CD4-positive, CD25-positive, alpha-beta regulatory T cell (primary cell): ENCODE measurements around the gene SLC7A14. TPM values are rescaled to one million over a fixed set of nuclear protein-coding genes. Genes with fewer than 3 reads are reported as not detected.

Experiments
- ATAC-seq, 2 donors: fragments of 150-1000 bp; cut with Tn5 transposase; one replicate each; pipeline ENCODE4 v1.10.0; 2021; ENCODE audit warnings: low read depth in 2 of 2, moderate number of reproducible peaks in 2 of 2, moderate library complexity in 1 of 2
- DNase-seq, 3 donors: peaks; one replicate each; pipeline versions ENCODE4 v3.0.0 to v3.0.0-alpha.2; 2012 to 2022; ENCODE audit warnings: mixed read lengths in 1 of 3
- H3K27ac ChIP-seq: one replicate; pipeline ENCODE4 v1.7.0; 2013; ENCODE audit warnings: mild to moderate bottlenecking, low read length; ENCODE audit not compliant: insufficient read depth, poor library complexity, severe bottlenecking
- H3K27me3 ChIP-seq: one replicate; pipeline ENCODE4 v1.7.0; 2013; ENCODE audit warnings: low read length; ENCODE audit not compliant: control insufficient read depth, insufficient read depth
- H3K36me3 ChIP-seq: one replicate; pipeline ENCODE4 v1.7.0; 2013; ENCODE audit warnings: mild to moderate bottlenecking, low read length, moderate library complexity; ENCODE audit not compliant: control insufficient read depth, insufficient read depth
- H3K4me1 ChIP-seq: 2 replicates; pipeline ENCODE4 v1.7.0; 2013; ENCODE audit warnings: mild to moderate bottlenecking, low read length; ENCODE audit not compliant: insufficient read depth, control insufficient read depth, poor library complexity, severe bottlenecking
- H3K4me3 ChIP-seq: one replicate; pipeline ENCODE4 v1.7.0; 2013; ENCODE audit warnings: low read depth, mild to moderate bottlenecking, low read length, moderate library complexity
- H3K9me3 ChIP-seq, 2 experiments: 1 replicate in 1 of 2; 2 replicates in 1 of 2; pipeline ENCODE4 v1.7.0; 2013; ENCODE audit warnings: low read length in 2 of 2, mild to moderate bottlenecking in 1 of 2, moderate library complexity in 1 of 2; ENCODE audit not compliant: control insufficient read depth in 2 of 2
- H3K27ac Mint-ChIP-seq, 3 donors: one replicate each; pipeline ENCODE4 v1.8.0; 2020 to 2022; ENCODE audit warnings: mild to moderate bottlenecking in 3 of 3, mixed read lengths in 3 of 3, moderate library complexity in 2 of 3
- H3K27me3 Mint-ChIP-seq: one replicate; pipeline ENCODE4 v1.8.0; 2022; ENCODE audit warnings: mild to moderate bottlenecking, mixed read lengths
- H3K36me3 Mint-ChIP-seq: one replicate; pipeline ENCODE4 v1.8.0; 2020; ENCODE audit warnings: mixed read lengths
- H3K4me1 Mint-ChIP-seq, 4 donors: one replicate each; pipeline ENCODE4 v1.8.0; 2020 to 2022; ENCODE audit warnings: mixed read lengths in 4 of 4, mild to moderate bottlenecking in 1 of 4
- H3K4me3 Mint-ChIP-seq, 4 donors: one replicate each; pipeline ENCODE4 v1.8.0; 2020 to 2022; ENCODE audit warnings: mild to moderate bottlenecking in 4 of 4, mixed read lengths in 4 of 4, moderate library complexity in 3 of 4
- H3K9me3 Mint-ChIP-seq, 7 donors: one replicate each; pipeline ENCODE4 v1.8.0; 2020 to 2022; ENCODE audit warnings: mixed read lengths in 7 of 7, mild to moderate bottlenecking in 3 of 7, moderate library complexity in 2 of 7
- polyA plus RNA-seq, 4 donors: library from polyadenylated mRNA; unstranded; fragments of 300-500 nt; fragmentation: Illumina TruSeq; gene quantifications; one replicate each; pipeline ENCODE4 v1.2.3, GENCODE V29; 2021
- total RNA-seq: library from RNA; stranded (reverse); gene quantifications from one replicate; pipeline ENCODE4 v1.2.3, GENCODE V29; 2022

The SLC7A14 gene
- total and polyA plus RNA-seq, 5 donors from 2014 or later, result not detected

DNA sequence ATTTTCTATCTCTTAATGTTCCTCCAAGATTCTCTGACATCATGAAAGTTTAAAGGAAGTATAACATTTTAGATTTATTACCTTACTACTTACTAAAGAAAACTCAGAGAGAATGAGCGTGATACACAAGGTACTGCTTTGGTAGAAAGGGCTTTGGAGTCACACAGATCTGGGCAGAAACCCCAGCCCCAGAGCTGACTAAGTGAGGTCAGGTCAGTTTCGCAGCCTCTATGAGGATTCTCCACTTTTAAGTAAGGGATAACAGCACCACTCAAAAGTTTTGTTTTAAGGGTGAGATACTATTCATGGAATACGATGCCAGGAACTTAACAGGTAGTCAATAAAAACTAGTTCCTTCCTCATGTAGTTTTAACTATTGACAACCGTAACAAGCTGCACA is 91.1 kb downstream of the SLC7A14 start:
- no peak for ATAC-seq
- H3K36me3 Mint-ChIP-seq, result no peaks in the 10 kb centered on the region
- Histone ChIP-seq H3K27me3 (no peaks in the 10 kb centered on the region), H3K4me3 (no peak overlapping the region), H3K36me3 (no peaks in the 10 kb centered on the region), H3K9me3 (no peaks in the 10 kb centered on the region), H3K4me1 (no peaks in the 10 kb centered on the region), H3K27ac (no peak overlapping the region)
- no peaks in the 10 kb centered on the region for H3K4me1 Mint-ChIP-seq
- DNase-seq, result no peak
- H3K4me3 Mint-ChIP-seq, result no peak overlapping the region
- H3K27me3 Mint-ChIP-seq, result peaks cover 2% of the 10 kb centered on the region
- no peak overlapping the region for H3K27ac Mint-ChIP-seq
- no peaks in the 10 kb centered on the region for H3K9me3 Mint-ChIP-seq

DNA sequence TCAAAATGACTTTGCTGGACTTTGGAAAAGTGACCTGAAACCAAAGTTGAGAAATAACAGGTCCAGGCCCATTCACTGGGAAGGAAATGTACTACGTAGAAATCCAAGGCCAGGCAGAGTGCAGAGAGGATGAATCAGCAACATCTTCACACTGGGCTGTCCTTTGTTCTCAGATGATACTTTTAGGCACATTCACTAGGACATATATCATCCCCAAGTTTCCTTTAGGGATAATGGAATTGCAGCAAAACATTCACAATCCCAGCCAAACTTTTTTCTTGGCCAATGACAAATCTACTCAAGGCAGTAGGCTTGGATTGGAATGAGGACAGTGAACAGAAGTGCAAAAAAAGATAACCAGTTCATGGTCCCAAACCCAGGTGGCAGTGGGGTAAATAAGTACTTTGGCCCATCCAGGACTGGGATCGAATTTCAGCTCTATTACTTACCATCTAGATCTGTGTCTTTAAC is 92.1 kb downstream of the SLC7A14 start:
- Histone ChIP-seq H3K27ac (no peak overlapping the region), H3K27me3 (no peaks in the 10 kb centered on the region), H3K4me1 (no peaks in the 10 kb centered on the region), H3K9me3 (no peaks in the 10 kb centered on the region), H3K36me3 (no peaks in the 10 kb centered on the region), H3K4me3 (no peak overlapping the region)
- ATAC-seq, result no peak
- DNase-seq, result no peak
- Mint-ChIP-seq H3K4me1 (no peaks in the 10 kb centered on the region), H3K36me3 (no peaks in the 10 kb centered on the region), H3K9me3 (no peaks in the 10 kb centered on the region), H3K27ac (no peak overlapping the region), H3K4me3 (no peak overlapping the region), H3K27me3 (no peaks in the 10 kb centered on the region)

DNA sequence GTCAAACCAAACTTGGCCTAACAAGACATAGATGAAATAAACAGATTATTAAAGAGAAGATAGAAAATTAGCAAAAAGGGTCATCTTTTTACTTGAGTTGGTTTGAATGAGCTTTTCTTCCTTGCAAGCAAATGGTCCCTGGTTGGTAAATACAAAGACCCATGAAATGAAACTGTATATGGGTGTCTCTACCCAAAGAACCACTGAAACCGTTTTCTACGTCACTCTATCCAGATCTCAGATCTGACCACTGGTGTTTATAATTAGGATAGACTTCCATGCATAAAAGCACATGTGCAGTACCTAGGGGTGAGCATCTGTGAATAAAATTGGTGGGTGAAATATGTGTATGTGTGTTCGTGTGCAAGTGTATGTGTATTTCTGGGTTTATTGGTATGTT is 94.0 kb downstream of the SLC7A14 start:
- Histone ChIP-seq H3K4me1 (no peaks in the 10 kb centered on the region), H3K27ac (no peak overlapping the region), H3K36me3 (no peaks in the 10 kb centered on the region), H3K27me3 (peaks cover 2% of the 10 kb centered on the region), H3K4me3 (no peak overlapping the region), H3K9me3 (no peaks in the 10 kb centered on the region)
- H3K27me3 Mint-ChIP-seq, result peaks cover 4% of the 10 kb centered on the region
- no peak for ATAC-seq
- no peaks in the 10 kb centered on the region for H3K9me3 Mint-ChIP-seq
- no peak overlapping the region for H3K4me3 Mint-ChIP-seq
- no peak overlapping the region for H3K27ac Mint-ChIP-seq
- no peaks in the 10 kb centered on the region for H3K4me1 Mint-ChIP-seq
- DNase-seq, result no peak
- H3K36me3 Mint-ChIP-seq, result no peaks in the 10 kb centered on the region

DNA sequence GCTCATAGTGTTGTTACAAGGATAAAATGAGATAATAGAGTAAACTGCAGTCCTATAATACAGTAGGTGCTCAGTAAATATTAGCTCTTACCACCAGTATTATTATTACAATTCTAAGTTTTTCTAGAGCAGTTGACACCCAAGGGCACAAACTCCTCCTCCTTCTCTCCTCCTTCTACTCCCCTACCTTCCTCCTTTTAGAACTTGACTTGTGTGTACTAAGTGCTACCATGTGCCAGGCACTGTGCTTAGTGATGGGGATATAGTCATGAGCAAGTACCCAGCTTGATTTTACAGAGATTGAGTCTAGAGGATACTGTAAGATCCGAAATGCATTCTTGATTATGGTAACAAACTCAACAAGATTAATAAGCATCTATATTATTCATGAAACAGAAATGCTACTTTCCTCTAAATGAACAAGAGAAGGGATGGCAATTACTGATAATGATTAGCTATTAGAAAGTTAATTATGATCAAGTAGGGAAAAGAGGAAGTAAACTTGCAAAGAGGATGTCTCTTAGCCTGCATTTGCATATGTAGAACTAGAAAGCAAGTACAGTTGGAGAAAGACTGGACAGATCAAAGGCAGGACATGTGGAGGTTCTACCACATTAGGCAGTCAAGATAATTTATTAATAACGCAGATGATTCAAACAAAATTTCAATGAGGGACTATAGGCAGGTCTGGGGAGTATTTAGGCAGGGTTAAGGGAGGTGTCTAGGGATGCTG is 94.9 kb downstream of the SLC7A14 start:
- H3K4me1 Mint-ChIP-seq, result no peaks in the 10 kb centered on the region
- Histone ChIP-seq H3K27me3 (peaks cover 2% of the 10 kb centered on the region), H3K36me3 (no peaks in the 10 kb centered on the region), H3K4me1 (no peaks in the 10 kb centered on the region), H3K4me3 (no peak overlapping the region), H3K27ac (no peak overlapping the region), H3K9me3 (no peaks in the 10 kb centered on the region)
- no peak for ATAC-seq
- peaks cover 0 to under 1% (median 0%) of the 10 kb centered on the region in 7 donors for H3K9me3 Mint-ChIP-seq
- no peaks in the 10 kb centered on the region for H3K36me3 Mint-ChIP-seq
- no peak overlapping the region for H3K4me3 Mint-ChIP-seq
- DNase-seq, result no peak
- H3K27ac Mint-ChIP-seq, result no peak overlapping the region
- peaks cover 4% of the 10 kb centered on the region for H3K27me3 Mint-ChIP-seq

DNA sequence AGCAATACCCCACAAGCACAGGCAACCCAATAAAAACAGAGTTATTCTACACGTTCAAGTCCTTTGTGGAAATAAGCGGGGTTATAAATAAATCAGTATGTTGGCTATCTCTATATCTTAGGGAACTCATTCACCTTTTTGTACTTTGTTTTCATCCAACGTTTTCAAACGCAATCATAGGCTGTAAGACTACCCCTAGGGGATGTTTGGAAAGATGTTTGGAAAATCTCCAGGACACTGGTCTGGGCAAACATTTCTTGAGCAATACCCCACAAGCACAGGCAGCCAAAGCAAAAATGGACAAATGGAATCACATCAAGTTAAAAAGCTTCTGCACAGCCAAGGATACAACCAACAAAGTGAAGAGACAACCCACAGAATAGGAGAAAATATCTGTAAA is 97.1 kb downstream of the SLC7A14 start:
- H3K9me3 Mint-ChIP-seq, result peaks cover 0 to 1% (median 0%) of the 10 kb centered on the region in 7 donors
- H3K9me3 ChIP-seq, result no peaks in the 10 kb centered on the region

DNA sequence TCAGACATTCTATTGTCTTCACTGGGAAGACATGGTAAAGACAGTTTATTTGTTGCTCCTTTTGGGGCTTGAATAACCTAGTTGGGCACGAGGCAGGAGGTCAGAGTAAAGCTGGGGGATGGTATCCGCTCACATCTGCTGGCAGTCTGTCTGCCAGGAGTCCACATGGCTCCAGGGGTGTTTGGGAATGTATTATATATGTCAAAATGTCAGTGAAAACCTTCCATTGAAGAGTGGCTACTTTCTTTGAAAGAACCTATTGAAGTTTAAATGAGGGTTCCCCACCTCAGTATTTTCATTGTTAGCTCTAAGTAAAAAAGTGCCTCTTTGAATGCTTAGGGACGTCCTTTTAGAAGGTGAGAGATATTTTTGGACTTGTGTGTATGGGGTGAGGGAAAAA is 98.8 kb downstream of the SLC7A14 start:
- Mint-ChIP-seq H3K27ac (no peak overlapping the region), H3K4me1 (no peaks in the 10 kb centered on the region), H3K27me3 (peaks cover 4% of the 10 kb centered on the region), H3K9me3 (peaks cover 0 to 3% (median 0%) of the 10 kb centered on the region in 7 donors), H3K4me3 (no peak overlapping the region), H3K36me3 (no peaks in the 10 kb centered on the region)
- Histone ChIP-seq H3K4me3 (no peak overlapping the region), H3K36me3 (no peaks in the 10 kb centered on the region), H3K4me1 (no peaks in the 10 kb centered on the region), H3K27me3 (peaks cover 2% of the 10 kb centered on the region), H3K9me3 (no peaks in the 10 kb centered on the region), H3K27ac (no peak overlapping the region)
- ATAC-seq (no peak), DNase-seq (no peak)

More for the DNA sequence above, 97.1 kb downstream of the SLC7A14 start:
- H3K27ac ChIP-seq, result no peak overlapping the region
- peaks cover 2% of the 10 kb centered on the region for H3K27me3 ChIP-seq
- Mint-ChIP-seq H3K36me3 (no peaks in the 10 kb centered on the region), H3K4me1 (no peaks in the 10 kb centered on the region), H3K4me3 (no peak overlapping the region), H3K27me3 (peaks cover 4% of the 10 kb centered on the region), H3K27ac (no peak overlapping the region)
- no peak overlapping the region for H3K4me3 ChIP-seq
- DNase-seq (no peak), ATAC-seq (no peak)
- H3K4me1 ChIP-seq, result no peaks in the 10 kb centered on the region
- no peaks in the 10 kb centered on the region for H3K36me3 ChIP-seq

DNA sequence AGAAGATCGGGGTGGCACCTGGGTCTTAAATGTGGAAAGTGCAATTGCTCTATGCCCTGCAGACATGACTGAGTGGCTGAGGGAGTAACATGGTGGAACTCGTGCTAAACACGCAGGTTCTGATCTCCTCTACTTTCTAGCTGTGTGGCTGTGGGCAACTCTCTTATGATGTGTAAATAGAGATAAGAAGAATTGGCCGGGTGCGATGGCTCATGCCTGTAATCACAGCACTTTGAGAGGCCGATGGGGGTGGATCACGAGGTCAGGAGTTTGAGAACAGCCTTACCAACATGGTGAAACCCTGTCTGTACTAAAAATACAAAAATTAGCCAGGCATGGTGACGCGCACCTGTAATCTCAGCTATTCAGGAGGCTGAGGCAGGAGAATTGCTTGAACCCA is 99.5 kb downstream of the SLC7A14 start:
- ATAC-seq (no peak), DNase-seq (no peak)
- H3K27ac ChIP-seq, result no peak overlapping the region
- H3K9me3 ChIP-seq, result no peaks in the 10 kb centered on the region
- H3K27ac Mint-ChIP-seq, result no peak overlapping the region
- no peaks in the 10 kb centered on the region for H3K4me1 ChIP-seq
- H3K9me3 Mint-ChIP-seq, result peaks cover 0 to 3% (median 0%) of the 10 kb centered on the region in 7 donors
- H3K36me3 Mint-ChIP-seq, result no peaks in the 10 kb centered on the region
- no peaks in the 10 kb centered on the region for H3K36me3 ChIP-seq
- H3K4me1 Mint-ChIP-seq, result no peaks in the 10 kb centered on the region
- H3K4me3 ChIP-seq, result no peak overlapping the region
- peaks cover 2% of the 10 kb centered on the region for H3K27me3 ChIP-seq
- peaks cover 4% of the 10 kb centered on the region for H3K27me3 Mint-ChIP-seq
- no peak overlapping the region for H3K4me3 Mint-ChIP-seq

DNA sequence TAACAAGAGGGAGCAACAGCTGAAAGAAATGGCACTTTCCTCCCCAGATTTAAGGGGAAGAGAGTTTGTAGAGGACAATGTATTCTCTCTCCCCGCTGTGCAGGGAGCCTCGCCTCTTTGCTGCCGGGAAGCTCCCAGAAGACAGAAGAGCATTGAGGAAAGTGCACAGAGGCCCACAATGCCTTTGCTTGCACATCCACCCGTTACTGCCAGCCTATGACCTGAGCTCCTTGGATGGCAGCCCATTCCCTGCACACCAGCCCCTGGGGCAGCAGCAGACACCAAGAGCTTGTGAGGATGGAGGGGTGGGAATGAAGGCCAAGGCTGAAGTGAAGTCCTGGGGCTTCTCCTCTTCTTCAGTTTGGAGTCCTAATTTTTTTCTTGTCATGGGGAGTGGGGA is 100.2 kb downstream of the SLC7A14 start:
- no peak overlapping the region for H3K27ac ChIP-seq
- H3K27me3 ChIP-seq, result peaks cover 2% of the 10 kb centered on the region
- no peaks in the 10 kb centered on the region for H3K36me3 Mint-ChIP-seq
- no peak for ATAC-seq
- H3K9me3 Mint-ChIP-seq, result peaks cover 0 to 3% (median 0%) of the 10 kb centered on the region in 7 donors
- H3K4me3 ChIP-seq, result no peak overlapping the region
- no peak overlapping the region for H3K4me3 Mint-ChIP-seq
- no peak overlapping the region for H3K27ac Mint-ChIP-seq
- H3K36me3 ChIP-seq, result no peaks in the 10 kb centered on the region
- H3K27me3 Mint-ChIP-seq, result peaks cover 4% of the 10 kb centered on the region
- no peak for DNase-seq
- H3K9me3 ChIP-seq, result no peaks in the 10 kb centered on the region
- no peaks in the 10 kb centered on the region for H3K4me1 ChIP-seq
- no peaks in the 10 kb centered on the region for H3K4me1 Mint-ChIP-seq
